LNCaP clone FGC (cell line): Measurements from ENCODE around the gene TAS2R60.

Source experiments
- DNase-seq: peaks from one replicate; pipeline ENCODE4 v3.0.0-alpha.2; 2011; ENCODE audit warnings: low read depth
- H3K4me3 ChIP-seq: 2 replicates; pipeline ENCODE4 v1.5.1; 2011; ENCODE audit warnings: mild to moderate bottlenecking, low read depth, low read length, control low read depth
- TF ChIP-seq, protein P1 (sequence below): IDR thresholded peaks from 2 replicates; pipeline ENCODE4 v1.5.1; 2012; ENCODE audit warnings: mild to moderate bottlenecking; ENCODE audit not compliant: control insufficient read depth, insufficient read depth; ENCODE audit errors: extremely low read depth

Gene TAS2R60

DNA sequence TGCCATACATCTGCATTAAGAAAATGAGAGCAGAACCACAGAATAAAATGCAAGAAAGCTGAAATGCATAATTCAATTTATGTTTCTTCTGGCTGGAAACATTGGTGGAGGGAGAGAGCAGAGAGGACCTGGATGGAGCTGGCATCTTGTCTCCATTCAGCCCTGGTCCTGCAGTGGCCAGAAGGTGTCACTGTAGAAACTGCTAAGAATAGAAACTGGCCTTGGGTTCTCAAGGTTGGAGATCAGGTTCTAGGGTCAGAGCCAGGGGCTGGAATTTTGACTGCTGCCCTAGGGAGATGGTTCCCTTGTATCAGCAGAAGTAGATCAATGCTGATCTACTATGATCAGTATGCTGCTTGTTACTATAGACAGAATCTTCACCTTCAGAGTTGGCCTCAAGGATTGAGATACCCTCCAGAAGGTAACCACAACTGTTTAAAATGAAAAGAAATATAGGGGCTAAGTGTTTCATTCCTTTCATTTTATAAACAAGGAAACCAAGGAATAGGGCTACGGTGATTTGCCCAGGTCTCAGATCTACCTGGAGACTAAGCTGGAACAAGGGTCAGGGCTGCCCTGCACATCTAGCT, 47.6 kb downstream of the TAS2R60 start:
- no peak overlapping the region for H3K4me3 ChIP-seq
- DNase-seq = peak; percentile 21
- TF ChIP-seq, protein P1, sequence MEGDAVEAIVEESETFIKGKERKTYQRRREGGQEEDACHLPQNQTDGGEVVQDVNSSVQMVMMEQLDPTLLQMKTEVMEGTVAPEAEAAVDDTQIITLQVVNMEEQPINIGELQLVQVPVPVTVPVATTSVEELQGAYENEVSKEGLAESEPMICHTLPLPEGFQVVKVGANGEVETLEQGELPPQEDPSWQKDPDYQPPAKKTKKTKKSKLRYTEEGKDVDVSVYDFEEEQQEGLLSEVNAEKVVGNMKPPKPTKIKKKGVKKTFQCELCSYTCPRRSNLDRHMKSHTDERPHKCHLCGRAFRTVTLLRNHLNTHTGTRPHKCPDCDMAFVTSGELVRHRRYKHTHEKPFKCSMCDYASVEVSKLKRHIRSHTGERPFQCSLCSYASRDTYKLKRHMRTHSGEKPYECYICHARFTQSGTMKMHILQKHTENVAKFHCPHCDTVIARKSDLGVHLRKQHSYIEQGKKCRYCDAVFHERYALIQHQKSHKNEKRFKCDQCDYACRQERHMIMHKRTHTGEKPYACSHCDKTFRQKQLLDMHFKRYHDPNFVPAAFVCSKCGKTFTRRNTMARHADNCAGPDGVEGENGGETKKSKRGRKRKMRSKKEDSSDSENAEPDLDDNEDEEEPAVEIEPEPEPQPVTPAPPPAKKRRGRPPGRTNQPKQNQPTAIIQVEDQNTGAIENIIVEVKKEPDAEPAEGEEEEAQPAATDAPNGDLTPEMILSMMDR = peak; percentile 86

DNA sequence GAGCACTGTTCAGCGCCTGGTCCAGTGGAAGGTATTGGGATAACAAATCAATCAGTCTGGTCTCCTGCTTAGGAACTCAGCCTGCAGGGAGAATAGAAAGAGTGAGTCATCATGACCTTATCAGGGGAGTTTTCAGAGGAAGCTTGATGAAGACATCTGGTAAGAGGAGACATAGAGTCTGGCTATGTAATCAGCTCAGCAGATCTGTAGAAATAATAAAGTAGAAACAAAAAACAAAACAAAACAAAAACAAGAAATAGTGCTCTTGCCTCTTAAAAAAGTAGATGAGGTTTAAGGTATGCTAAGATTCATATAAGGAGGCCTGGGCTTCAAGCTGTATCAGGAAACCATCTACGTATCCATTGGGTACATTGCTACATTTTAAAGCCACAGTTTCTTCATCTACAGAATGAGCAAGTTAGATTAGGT, 48.8 kb downstream of the TAS2R60 start:
- DNase-seq = no peak

DNA sequence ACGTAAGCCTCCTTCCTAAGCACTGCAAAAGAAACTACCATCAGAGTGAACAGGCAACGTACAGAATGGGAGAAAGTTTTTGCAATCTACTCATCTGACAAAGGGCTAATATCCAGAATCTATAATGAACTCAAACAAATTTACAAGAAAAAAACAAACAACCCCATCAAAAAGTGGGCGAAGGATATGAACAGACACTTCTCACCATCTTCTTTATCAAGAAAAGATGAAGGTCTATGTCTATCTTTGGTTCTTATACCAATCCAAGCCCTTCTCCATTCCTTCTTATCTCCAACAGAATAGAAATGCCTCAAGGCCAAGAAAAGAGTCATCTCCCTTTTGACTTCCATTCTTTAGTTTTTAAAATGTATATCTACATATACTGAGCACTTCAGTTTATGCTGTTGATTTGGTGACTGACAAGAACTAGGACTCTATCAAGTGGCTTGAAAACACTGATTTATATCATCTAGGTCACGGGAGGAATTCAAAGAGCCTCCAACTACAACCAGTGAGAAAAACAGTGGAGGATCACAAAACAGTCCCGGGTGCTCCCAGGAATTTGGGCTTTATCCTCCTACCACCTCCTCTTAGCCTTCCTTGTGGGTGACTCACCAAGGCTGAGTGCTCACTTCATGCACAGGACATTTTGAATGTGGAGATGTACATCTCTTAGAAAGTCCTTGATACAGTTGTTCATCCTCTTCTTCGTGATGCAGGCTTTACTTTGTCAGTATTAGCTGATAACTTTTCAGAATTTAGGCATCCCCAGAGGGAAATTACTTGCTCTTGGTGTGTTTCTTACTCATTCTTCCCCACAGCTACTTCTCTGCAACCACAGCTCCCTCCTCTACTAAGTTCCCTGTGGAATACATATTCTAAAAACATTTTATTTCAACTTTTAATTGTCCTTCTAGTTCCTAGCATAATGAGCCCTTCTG, 49.8 kb downstream of the TAS2R60 start:
- TF ChIP-seq, protein P1 = no peak
- no peak overlapping the region for H3K4me3 ChIP-seq
- no peak for DNase-seq

More for the DNA sequence above, 48.8 kb downstream of the TAS2R60 start:
- TF ChIP-seq, protein P1 = no peak
- no peak overlapping the region for H3K4me3 ChIP-seq

DNA sequence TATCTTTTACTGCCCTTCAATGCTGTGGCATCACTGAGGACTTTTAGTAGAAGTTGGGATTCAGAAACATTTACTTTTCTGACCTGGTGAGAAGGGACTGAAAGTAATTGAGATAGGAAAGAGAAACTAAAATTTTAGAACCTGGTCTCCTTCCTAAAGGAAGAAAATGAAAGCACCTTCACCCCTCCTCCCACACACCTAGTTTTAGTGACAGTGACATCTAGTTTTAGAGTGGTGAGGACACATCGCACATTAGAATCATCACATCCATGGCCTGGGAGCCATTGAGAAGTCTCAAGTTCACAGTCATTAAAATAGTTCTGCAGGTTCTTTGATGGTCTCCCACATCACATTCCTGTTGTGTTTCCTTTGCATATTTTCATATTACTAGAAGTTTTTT, 50.5 kb downstream of the TAS2R60 start:
- H3K4me3 ChIP-seq = no peak overlapping the region
- no peak for DNase-seq
- TF ChIP-seq, protein P1 = no peak
